Skeletal muscle tissue (tissue), 4 donors: Measurements from ENCODE around the gene GSG1L. TPM values are rescaled to one million over a fixed set of nuclear protein-coding genes. Genes with fewer than 3 reads are reported as not detected.
"Not testable (repeated sequence)": the region's sequence is repeated elsewhere in the genome, so short reads cannot be mapped to it uniquely, and the experiment has no call there.

Experiments
- H3K27ac ChIP-seq: one replicate; pipeline ENCODE4 v1.7.0; 2013; ENCODE audit warnings: mild to moderate bottlenecking, low read depth, low read length, inconsistent platforms
- H3K27me3 ChIP-seq, 3 donors: one replicate each; pipeline ENCODE4 v1.7.0; 2013; ENCODE audit warnings: low read length in 3 of 3; ENCODE audit not compliant: control insufficient read depth in 3 of 3, insufficient read depth in 3 of 3
- H3K36me3 ChIP-seq, 3 donors: one replicate each; pipeline ENCODE4 v1.7.0; 2013; ENCODE audit warnings: low read length in 3 of 3; ENCODE audit not compliant: control insufficient read depth in 3 of 3, insufficient read depth in 3 of 3
- H3K4me1 ChIP-seq, 3 donors: one replicate each; pipeline ENCODE4 v1.7.0; 2013; ENCODE audit warnings: low read length in 3 of 3, mild to moderate bottlenecking in 3 of 3; ENCODE audit not compliant: control insufficient read depth in 3 of 3, insufficient read depth in 3 of 3
- H3K4me3 ChIP-seq, 3 donors: one replicate each; pipeline ENCODE4 v1.7.0; 2013; ENCODE audit warnings: low read length in 3 of 3
- H3K9ac ChIP-seq, 3 donors: one replicate each; pipeline ENCODE4 v1.7.0; 2013; ENCODE audit warnings: low read length in 3 of 3, mild to moderate bottlenecking in 3 of 3, moderate library complexity in 2 of 3, low read depth in 1 of 3
- H3K9me3 ChIP-seq, 3 donors: one replicate each; pipeline ENCODE4 v1.7.0; 2013; ENCODE audit warnings: low read length in 3 of 3; ENCODE audit not compliant: control insufficient read depth in 3 of 3
- total RNA-seq: library from RNA; depleted of rRNA; stranded (reverse); fragments of >200 nt; gene quantifications from one replicate; pipeline ENCODE4 v1.2.3, GENCODE V29; 2014
- donor health status: Osteomylitis.

GSG1L gene
- total RNA-seq, 1 donor from 2014 or later: 2.1 TPM

DNA sequence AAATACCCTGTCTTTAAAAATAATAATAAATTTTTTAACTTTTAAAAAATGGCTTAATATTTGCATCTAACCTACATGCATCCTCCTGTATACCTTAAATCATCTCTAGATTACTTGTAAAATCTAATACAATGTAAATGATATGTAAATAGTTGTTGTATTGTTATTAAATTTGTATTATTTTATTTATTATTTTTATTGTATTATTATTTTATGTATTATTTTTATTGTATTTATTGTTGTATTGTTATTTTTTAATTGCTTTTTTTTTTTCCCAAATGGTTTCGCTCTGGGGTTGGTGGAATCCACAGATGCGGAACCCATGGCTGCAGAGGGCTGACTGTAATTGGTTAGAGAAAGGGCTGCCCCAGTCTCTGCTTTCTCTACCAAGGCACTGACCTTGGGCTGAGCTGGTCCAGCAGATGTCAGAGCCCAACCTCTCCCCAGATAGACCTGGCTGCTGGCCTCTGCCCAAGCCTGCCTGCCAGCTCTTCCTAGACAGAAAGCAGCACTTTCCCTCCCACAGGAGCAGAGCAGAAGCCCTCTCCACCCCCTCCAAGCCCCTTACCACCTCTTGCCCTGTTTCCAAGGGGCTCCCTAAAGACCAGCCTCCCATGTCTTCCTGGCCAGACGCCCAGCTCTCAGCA, 183.8 kb downstream of the GSG1L start:
- Histone ChIP-seq H3K9ac (no peak overlapping the region), H3K36me3 (no peaks in the 10 kb centered on the region), H3K4me1 (no peaks in the 10 kb centered on the region), H3K9me3 (peaks cover 2 to 6% (median 4%) of the 10 kb centered on the region in 3 donors), H3K27ac (no peak overlapping the region), H3K27me3 (peaks cover 0 to 4% (median 0%) of the 10 kb centered on the region in 3 donors), H3K4me3 (no peak overlapping the region)

DNA sequence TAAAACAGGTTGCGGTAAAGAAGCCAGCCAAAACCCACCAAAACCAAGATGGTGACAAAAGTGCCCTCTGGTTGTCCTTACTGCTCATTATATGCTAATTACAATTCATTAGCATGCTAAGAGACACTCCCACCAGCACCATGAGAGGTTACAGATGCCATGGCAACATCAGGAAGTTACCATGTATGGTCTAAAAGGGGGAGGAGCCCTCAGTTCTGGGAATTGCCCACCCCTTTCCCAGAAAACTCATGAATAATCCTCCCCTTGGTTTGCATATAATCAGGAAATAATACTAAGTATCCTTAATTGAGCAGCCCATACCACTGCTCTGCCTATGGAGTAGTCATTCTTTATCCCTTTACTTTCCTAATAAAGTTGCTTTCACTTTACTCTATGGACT, 190.9 kb downstream of the GSG1L start:
- H3K4me1 ChIP-seq, H3K4me3 ChIP-seq, H3K9ac ChIP-seq, H3K27ac ChIP-seq, H3K9me3 ChIP-seq, H3K36me3 ChIP-seq, H3K27me3 ChIP-seq: not testable (repeated sequence)

DNA sequence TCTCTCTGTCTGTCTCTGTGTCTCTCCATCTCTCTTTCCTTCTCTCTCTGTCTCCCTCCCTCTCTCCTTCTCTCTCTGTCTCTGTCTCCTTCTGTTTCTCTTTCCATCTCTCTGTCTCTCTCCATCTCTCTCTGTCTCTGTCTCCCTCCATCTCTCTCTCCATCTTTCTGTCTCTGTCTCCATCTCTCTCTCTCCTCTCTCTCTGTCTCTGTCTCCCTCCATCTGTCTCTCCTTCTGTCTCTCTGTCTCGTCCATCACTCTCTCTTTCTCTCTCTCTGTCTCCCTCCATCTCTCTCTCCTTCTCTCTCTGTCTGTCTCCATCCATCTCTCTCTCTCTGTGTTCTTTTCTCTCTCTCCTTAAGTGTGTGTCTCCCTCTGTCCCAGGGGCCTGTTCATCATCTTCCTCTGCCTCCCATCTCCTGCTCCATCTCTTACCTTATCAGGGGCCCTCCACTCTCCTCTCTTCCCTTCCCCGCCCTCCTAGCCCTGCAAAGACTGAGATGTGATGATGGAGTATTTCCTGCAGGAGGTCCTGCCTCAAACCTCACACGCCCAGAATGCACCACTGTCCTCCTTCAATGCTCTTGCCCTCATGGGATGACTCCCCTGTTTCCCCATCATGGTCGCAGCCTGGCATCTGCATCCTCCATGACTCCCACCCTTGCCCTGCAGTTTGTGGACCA, 193.3 kb downstream of the GSG1L start:
- Histone ChIP-seq H3K9me3 (peaks cover 6 to 10% (median 7%) of the 10 kb centered on the region in 3 donors), H3K9ac (no peak overlapping the region), H3K4me3 (no peak overlapping the region), H3K4me1 (no peaks in the 10 kb centered on the region), H3K27me3 (peaks cover 0 to 2% (median 0%) of the 10 kb centered on the region in 3 donors), H3K27ac (no peak overlapping the region), H3K36me3 (no peaks in the 10 kb centered on the region)

DNA sequence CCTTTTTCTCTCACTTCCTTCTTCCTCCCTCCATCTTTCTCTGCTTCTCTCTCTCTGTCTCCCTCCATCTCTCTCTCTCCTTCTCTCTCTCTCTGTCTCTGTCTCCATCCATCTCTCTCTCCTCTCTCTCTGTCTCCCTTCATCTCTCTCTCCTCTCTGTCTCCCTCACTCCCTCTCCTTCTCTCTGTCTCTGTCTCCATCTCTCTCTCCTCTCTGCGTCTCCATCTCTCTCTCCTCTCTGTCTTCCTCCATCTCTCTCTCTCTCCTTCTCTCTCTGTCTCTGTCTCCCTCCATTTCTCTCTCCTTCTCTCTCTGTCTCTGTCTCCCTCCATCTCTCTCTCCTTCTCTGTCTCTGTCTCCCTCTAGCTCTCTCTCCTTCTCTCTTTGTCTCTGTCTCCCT, 194.1 kb downstream of the GSG1L start:
- H3K9ac ChIP-seq: no peak overlapping the region
- H3K36me3 ChIP-seq: no peaks in the 10 kb centered on the region
- no peak overlapping the region for H3K4me3 ChIP-seq
- no peak overlapping the region for H3K27ac ChIP-seq
- H3K4me1 ChIP-seq: no peaks in the 10 kb centered on the region
- peaks cover under 1 to 5% (median 2%) of the 10 kb centered on the region in 3 donors for H3K9me3 ChIP-seq
- peaks cover 0 to 2% (median 0%) of the 10 kb centered on the region in 3 donors for H3K27me3 ChIP-seq

DNA sequence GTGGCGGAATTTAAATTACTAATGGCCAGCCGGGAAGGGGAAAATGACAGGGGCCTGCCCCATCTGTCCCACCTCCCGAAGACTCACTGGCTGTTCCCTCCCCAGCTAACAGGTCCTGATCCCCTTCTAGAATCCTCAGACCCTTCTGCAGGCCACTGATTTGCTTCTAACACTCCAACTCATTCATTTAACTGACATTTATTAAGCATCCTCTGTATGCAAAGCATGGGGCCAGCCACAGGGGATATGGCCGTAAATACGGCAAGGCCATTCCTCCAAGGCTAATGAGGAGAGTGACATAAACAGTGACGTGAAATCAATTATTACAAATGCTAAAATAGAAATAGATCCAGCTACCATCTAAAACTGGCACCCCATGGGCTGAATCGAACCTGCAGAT, 195.3 kb downstream of the GSG1L start:
- Histone ChIP-seq H3K4me3 (no peak overlapping the region), H3K27me3 (peaks cover 0 to 2% (median 0%) of the 10 kb centered on the region in 3 donors), H3K9ac (no peak overlapping the region), H3K4me1 (no peaks in the 10 kb centered on the region), H3K36me3 (no peaks in the 10 kb centered on the region), H3K9me3 (peaks cover 0 to 11% (median 8%) of the 10 kb centered on the region in 3 donors), H3K27ac (no peak overlapping the region)

DNA sequence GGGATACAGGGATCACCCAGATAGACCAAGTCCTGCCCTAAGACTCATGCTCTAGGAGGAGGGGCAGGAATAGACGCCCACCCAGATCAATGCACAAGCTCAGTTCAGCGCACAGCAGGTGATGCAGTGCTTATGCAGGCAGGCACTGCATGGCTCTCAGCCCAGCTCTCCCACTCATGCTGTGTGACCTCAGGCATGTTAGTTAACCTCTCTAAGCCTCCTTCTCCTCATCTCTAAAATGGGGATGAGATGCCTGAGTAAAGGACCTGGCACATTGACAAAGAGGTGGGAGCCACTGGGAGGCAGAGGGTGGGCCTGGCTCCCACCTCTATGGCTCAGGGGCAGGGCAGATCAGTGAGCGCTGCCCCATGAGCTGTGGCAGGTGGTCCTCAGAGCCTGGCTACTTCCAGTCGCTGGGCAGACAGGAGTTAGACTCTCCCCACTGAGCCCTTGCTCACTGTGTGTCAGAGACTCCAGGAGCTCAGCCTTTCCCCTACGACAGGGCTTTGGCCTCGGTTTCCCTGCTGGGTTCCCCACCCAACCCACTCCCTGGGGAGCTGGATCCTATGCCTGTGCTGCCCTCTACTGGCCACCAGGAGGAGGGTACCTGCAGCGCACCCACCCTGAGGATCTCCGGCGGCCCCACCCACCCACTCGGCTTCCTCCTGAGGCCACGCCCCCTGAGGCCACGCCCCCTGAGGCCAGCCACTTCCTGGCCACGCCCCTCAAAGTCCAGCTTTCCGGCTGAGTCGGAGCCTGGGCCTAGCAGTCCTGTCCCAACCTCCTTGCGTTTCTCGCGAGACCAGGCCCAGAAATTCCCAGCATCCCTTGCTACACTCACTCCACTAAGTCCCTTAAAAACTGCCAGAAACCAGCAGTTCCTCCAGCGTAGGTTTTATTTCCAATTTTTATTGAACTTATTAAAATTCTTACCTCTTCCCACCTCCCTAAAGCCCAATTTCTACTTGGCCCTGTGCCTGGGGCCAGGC, 196.1 kb downstream of the GSG1L start:
- Histone ChIP-seq H3K27ac (no peak overlapping the region), H3K4me3 (no peak overlapping the region), H3K9ac (no peak overlapping the region), H3K9me3 (peaks cover 0 to 11% (median 10%) of the 10 kb centered on the region in 3 donors), H3K36me3 (no peaks in the 10 kb centered on the region), H3K27me3 (peaks cover 0 to 2% (median 0%) of the 10 kb centered on the region in 3 donors), H3K4me1 (no peaks in the 10 kb centered on the region)

DNA sequence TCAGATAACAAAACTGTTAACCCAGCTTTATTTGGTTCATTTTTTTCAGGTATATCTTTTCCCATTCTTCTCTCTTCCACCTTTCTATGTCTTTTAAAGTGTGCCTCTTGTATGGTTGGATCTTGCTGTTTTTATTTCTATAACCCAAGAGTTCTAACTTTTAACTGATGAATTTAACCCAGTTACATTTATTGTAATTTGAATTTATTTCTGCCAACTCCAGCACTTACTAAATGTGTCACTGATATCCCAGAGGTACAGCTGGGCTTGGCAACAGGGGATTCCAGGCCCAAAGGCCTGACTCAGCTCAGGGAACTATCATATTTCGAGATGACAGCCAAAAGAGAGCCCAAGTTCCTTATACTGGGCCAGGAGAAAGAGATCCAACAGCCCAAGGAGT, 200.1 kb downstream of the GSG1L start:
- Histone ChIP-seq H3K4me3 (no peak overlapping the region), H3K9me3 (peaks cover 0 to 21% (median 13%) of the 10 kb centered on the region in 3 donors), H3K4me1 (no peaks in the 10 kb centered on the region), H3K36me3 (no peaks in the 10 kb centered on the region), H3K9ac (no peak overlapping the region), H3K27me3 (no peaks in the 10 kb centered on the region), H3K27ac (no peak overlapping the region)

DNA sequence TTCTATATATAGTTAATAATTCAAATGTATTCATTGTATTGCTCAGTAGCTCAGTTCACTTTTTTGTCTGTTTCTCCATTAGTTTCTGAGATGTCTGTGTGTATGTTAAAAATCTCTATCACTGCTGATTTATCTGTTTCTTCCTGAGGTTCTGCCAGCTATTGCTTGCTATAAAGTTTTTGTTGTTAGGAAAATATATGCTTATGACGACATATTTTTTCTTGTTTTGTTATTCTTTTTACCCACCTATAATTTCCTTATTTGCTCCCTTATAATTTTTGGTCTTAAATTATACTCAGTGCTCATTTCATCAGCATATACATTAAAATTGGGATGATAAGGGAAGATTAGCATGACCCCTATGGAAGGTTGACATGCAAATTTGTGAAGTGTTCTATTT, 200.6 kb downstream of the GSG1L start:
- H3K27me3 ChIP-seq: no peaks in the 10 kb centered on the region
- no peaks in the 10 kb centered on the region for H3K36me3 ChIP-seq
- H3K9me3 ChIP-seq: peaks cover 0 to 21% (median 13%) of the 10 kb centered on the region in 3 donors
- no peaks in the 10 kb centered on the region for H3K4me1 ChIP-seq
- H3K27ac ChIP-seq: no peak overlapping the region
- no peak overlapping the region for H3K4me3 ChIP-seq
- no peak overlapping the region for H3K9ac ChIP-seq

DNA sequence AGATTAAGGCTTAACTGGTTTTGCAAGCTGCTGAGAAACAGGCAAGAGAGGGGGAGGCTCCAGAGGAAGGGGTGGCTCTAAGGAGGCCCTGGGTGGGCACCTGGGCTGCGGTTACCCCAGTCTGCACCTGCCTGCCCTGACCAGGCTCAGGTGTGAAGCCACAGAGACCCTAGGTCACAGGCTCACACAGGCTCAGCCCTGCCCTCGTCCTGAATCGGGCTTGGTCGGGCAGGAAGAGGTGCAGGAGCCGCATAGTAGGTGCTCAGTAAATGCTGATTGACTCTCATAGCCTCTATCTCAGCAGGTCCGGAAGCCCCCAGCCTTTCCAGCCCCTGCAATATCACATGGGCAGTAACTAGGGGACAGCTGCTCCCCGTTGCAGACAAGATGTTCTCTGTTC, 203.4 kb downstream of the GSG1L start:
- no peak overlapping the region for H3K9ac ChIP-seq
- H3K36me3 ChIP-seq: no peaks in the 10 kb centered on the region
- no peaks in the 10 kb centered on the region for H3K27me3 ChIP-seq
- no peak overlapping the region for H3K27ac ChIP-seq
- H3K4me1 ChIP-seq: no peaks in the 10 kb centered on the region
- H3K9me3 ChIP-seq: peaks cover 0 to 21% (median 13%) of the 10 kb centered on the region in 3 donors
- no peak overlapping the region for H3K4me3 ChIP-seq
